HG03039 (cell line): ENCODE measurements around the gene CDC42EP5.
"Not testable (repeated sequence)": the region's sequence is repeated elsewhere in the genome, so short reads cannot be mapped to it uniquely, and the experiment has no call there.

Source experiments
- ATAC-seq: cut with Tn5 transposase; IDR thresholded peaks from one replicate; pipeline ENCODE4 v1.9.1; 2021; ENCODE audit warnings: mild to moderate bottlenecking, moderate library complexity; ENCODE audit not compliant: unreplicated experiment

CDC42EP5 gene

GRCh38 chr19:54473071-54473891 lies at the start of gene CDC42EP5:
Gene CDC42EP5, minus strand, starts transcription at chr19:54473296. Its CDS starts 7,749 bp downstream, at chr19:54465547.
- no peak for ATAC-seq

GRCh38 chr19:54521860-54522513 lies 48.9 kb upstream of the CDC42EP5 start:
- ATAC-seq = no peak

GRCh38 chr19:54521022-54521859 lies 48.1 kb upstream of the CDC42EP5 start:
- no peak for ATAC-seq

- ATAC-seq = no peak
These were observed 45.7 kb upstream of the CDC42EP5 start for GRCh38 chr19:54518844-54519243.

- no peak for ATAC-seq
These were observed 44.4 kb upstream of the CDC42EP5 start for GRCh38 chr19:54517483-54517882.

DNA sequence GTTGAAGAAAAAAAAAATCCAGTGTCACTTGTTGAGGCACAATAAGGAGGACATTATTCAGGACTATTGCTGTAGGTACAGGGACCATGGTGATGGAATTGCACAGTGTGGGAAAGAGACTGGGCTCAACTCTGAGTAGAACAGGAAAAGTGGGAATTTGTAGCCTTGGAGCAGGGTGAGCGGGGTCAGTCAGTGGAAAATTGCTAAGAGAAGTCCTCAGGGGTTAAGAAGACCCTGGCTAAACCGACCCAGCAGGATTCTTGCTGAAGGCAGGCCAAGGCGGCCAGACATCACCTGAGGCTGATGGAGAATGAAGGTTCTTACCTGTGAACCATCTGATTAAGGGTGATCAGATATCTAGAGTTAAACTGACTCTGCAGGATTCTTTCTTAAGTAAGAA lies 42.1 kb upstream of the CDC42EP5 start:
- ATAC-seq = no peak

DNA sequence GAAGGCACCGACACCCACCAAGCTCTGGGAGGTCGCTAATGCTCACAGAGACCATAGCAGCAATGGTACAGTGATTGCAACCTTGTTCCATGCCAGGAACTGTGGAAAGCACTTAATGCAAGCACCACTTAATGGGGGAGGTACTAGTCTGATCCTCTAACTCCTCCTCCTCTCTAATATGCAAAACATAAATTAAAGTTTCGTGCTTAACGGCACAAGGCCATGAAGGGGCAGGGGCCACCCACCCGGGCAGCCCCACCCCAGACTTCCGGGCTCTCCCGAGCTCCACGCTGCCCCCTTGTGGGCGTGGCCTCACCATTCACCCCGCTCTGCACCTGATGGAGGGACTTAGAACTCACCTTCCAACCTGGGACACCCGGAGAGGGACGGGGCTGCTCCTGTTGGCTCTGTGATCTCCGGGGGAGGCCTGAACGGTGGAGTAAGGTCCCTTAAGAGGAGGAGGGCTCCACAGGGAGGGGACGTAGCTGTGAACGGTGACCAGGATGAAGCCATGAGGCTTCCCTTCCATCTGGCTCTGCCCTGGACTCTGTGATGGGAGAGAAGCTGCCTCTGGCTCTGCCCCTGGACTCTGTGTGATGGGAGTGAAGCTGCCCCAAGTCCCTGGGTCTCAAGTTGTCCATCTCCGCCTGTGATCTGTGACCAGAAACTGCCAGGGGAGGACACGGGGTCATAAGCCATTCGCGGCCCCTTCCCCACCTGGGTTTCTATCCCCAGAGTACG lies 36.3 kb upstream of the CDC42EP5 start:
- ATAC-seq = not testable (repeated sequence)

DNA sequence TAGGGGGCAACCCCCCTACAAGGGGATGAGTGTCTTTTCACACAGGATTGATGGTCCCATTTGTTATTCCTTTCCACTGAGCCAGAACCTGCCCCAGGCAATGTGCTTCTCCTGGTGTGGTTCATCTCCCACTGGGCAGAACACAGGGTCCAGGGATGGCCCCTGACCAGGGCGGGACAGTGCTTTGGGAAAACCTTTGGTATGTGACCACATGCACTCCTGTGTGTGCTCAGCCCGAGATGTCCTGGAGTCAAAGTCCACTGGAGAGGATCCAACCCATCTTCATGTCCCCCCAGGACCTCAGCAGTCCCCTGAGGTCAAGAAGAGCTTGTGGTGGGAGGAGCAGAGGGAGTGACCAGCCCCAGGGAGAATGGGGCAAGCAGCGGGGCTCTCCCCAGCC lies 35.4 kb upstream of the CDC42EP5 start:
- ATAC-seq = not testable (repeated sequence)

DNA sequence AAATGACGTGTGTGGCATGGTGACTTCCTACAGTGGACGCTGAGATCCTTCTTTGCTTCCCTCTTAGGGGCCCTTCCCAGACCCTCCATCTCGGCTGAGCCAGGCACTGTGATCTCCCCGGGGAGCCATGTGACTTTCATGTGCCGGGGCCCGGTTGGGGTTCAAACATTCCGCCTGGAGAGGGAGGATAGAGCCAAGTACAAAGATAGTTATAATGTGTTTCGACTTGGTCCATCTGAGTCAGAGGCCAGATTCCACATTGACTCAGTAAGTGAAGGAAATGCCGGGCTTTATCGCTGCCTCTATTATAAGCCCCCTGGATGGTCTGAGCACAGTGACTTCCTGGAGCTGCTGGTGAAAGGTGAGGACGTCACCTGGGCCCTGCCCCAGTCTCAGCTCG lies 34.7 kb upstream of the CDC42EP5 start:
- no peak for ATAC-seq

DNA sequence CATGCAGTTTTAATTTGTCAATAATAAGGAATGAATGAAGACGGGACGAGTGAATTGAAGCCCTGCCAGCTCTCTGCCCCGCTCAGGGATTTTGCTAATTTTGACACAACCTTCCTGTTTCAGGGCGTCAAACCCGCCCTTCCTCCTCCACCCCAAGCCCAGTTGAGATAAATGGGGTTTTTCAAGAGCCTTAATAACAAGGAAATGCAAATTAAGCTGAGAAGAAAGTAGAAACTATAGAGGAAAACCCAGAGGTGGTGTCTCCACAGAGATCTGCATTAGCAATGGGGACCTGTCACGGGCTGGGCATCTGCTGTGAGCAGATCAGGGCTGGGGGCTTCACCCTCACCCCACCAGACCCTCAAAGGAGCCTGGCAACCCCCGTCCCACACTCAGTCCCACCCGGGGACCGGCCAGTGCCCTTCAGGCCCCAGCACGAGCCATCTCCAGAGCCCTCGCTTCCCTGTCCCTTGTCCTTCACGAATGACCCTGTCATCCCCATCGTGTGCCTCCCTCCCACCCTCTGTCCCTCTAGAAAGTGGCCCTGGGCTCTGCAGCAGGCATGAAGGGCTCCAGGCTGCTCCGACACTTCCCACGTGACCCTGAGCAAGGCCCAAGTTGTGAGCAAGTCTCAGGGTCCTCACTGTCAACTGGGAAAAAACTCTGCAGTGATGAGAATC lies 34.1 kb upstream of the CDC42EP5 start:
- ATAC-seq = not testable (repeated sequence)

- no peak for ATAC-seq
These were observed 33.0 kb upstream of the CDC42EP5 start for GRCh38 chr19:54506079-54506478.

DNA sequence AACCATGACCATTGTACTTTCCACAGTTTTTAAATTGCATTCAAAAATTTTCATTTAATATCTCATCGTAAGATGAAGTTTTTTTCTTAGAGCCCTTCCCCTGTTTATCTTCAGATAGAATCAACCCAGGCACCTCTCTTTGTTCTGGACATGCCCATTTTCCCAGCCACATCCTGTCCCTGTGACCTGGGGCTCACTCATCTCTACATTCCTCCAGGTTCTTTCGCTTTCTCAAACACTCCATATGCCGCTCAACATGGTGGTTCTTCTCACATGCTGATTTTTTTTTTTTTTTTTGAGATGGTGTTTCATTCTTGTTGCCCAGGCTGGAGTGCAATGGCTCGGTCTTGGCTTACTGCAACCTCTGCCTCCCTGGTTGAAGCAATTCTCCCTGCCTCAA lies 32.4 kb upstream of the CDC42EP5 start:
- not testable (repeated sequence) for ATAC-seq

GRCh38 chr19:54502518-54503048 lies 29.5 kb upstream of the CDC42EP5 start, which contains the start of gene LAIR2:
Gene LAIR2, plus strand, starts transcription at chr19:54502831. Its CDS starts 88 bp downstream, at chr19:54502919.
- ATAC-seq = no peak

DNA sequence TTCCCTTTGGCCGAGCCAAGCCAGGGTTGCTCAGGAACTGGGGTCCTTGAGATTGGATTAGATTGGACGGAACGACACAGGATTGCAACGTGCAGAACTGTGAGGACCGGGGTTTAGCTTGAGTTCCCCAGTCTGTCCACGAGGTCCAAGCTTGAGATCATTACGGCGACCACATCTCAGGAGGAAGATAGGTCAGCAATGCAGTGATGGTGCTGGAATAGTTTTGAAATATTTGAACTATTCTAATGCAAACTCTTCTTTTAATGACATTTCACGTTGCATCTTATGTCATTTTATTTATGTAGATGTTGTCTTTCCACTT lies 25.3 kb upstream of the CDC42EP5 start:
- not testable (repeated sequence) for ATAC-seq

DNA sequence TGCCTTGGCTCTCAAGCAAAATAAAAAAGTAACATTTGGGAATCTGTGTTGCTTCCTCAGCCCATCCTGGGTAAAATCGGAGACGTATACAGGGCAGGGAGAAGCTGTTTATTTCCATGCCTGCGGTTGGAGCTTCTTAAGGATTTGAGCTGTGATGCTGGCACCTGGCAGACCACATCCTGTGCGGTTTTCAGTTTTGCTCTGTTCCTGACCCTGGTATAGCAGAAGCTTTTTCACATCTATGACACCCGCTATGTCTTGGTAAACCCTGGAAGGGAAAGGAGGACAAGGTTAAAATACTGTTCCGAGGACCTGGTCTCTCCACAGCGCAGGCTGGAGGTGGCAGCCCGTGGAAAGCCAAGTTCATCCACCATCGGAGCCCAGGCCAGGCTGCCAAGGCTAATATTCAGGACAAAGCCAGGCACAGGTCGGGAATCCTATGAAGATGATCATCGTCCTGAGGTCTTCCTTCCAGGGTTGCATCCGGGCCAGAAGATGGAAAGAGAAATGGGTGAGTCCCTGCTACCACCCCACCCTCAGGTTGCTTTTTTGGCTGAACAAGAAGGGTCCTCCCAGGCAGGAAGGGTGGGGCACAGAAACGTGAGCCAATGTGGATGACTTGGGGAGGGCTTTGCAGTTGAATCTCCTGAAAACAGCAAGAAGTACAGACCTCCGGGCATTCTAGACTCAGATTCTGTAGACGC lies 24.8 kb upstream of the CDC42EP5 start:
- ATAC-seq = not testable (repeated sequence)

GRCh38 chr19:54495284-54495683 lies 22.2 kb upstream of the CDC42EP5 start:
- not testable (repeated sequence) for ATAC-seq

DNA sequence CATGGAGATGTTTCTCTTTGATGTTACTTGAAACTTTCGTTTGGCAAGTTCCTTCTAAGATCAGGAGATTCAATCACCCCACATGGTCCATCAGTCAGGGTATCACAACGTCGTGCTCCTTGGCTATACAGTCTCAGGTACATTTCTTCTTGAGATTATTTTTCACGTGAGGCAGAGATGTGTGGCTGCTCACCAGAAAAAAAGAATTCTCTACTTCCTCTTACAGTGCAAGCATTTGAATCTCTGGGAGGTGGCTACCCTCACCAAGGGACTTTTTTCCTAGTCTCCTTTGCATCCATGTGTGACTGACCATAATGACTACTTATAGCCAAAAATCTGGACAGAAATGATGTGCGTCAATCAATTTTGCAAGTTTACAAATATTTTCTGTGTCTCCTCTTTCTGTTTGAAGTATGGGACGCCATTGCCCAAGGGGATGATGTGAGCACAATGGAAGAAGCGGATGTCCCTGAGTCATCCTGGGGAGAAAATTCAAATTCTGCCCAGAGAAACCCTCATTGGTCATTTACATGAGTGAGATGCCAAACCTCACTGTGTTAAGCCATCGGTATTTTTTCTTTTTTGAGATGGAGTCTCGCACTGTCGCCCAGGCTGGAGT lies 21.0 kb upstream of the CDC42EP5 start:
- no peak for ATAC-seq

DNA sequence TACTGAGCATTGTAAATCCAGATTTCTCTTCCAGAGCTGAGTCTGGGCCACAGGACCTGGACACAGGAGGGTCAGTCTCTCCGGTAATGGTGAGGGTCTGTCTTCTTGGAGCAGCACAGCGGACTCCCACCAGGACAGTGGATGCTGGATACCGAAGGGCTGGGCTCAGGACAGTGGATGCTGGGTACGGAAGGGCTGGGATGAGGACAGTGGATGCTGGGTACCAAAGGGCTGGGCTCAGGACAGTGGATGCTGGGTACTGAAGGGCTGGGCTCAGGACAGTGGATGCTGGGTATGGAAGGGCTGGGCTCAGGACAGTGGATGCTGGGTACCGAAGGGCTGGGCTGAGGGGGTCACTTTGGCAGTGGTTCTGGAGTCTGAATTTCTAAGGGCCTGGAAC lies 20.0 kb upstream of the CDC42EP5 start:
- ATAC-seq = not testable (repeated sequence)

DNA sequence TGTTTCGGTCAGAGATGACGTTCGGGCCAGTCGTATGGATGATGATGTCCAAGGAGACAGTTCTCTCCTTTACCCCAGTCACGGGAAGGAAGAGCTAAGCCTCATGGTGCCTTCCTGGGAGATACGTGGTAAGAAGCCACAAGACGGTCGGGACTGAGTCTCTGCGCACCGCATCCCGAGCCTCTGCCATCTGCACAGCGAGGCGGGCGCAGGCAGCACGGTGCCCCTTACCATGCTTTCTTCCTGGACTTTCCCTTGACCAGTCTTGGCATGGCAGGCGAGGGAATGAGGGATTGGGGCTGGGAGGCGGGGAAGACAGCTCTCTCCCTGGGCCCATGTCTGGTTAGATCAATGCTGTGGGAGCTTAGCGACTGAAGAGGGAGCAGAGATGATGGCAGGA lies 19.5 kb upstream of the CDC42EP5 start:
- no peak for ATAC-seq
